HG03039 (cell line): Measurements from ENCODE around the gene SDHB.

Experiments used
- ATAC-seq: cut with Tn5 transposase; IDR thresholded peaks from one replicate; pipeline ENCODE4 v1.9.1; 2021; ENCODE audit warnings: mild to moderate bottlenecking, moderate library complexity; ENCODE audit not compliant: unreplicated experiment

Gene SDHB

DNA sequence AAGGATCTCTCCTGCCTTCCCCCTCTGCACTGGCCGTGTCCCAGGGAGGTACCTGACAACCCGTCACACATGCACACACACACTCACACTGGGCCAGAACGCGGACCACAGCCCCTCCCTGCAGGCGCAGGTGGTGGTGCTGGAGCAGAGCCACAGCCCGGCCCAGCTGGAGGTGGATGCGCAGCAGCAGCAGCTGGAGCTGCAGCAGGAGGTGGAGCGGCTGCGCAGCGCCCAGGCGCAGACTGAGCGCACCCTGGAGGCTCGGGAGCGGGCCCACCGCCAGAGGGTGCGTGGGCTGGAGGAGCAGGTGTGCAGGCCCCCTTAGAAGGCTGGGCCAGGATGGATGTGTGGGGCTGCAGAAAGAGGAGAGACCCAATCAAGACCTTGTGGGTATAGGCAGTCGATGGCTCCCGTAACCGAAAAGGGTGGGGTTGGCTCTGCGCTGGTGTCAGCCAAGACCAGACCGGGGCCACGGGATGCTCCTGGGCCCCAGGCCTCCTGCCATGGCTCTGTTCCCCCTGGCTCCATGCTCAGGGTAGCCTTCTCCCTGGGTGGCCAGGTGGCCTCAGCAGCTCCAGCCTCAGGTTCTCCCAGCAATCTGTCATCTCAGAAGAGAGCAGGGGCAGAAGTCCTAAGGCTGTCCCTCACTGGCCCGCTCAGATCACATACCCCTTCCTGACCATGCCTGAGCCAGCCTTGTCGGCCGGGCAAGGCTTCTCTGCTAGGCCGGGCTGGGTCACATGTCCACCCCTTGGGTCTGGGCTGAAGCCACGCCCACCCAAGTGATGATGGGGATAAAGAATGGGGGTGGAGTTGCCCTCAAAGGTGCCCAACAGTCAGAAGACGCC lies 82.3 kb downstream of the SDHB start:
- ATAC-seq, result no peak

DNA sequence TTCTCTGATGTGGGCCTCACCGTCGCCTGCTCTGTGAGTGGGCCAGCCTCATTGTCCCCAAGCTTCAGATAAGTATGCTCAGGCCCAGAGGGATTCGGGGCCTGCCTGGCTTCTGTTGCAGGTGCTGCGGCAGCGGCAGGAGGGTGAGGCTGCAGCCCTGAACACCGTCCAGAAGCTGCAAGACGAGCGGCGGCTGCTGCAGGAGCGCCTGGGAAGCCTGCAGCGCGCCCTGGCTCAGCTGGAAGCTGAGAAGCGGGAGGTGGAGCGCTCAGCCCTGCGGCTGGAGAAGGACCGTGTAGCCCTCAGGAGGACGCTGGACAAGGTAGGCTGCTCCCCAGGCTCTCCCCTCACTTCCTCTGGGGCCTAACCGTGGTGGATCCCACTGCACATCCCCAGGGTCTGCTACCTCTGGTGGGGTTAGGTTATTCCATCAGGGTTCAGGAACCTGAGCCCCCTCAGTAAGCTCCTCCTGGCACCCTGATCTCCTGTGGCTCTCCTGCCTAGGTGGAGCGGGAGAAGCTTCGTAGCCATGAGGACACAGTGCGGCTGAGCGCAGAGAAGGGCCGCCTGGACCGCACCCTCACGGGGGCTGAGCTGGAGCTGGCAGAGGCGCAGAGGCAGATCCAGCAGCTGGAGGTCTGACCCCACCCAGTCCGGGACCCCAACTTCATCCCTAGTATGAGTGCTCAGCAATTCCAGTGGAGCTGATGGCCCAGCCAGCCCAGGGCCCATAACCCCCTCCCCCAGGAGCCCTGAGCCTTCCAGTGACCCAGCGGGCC lies 83.5 kb downstream of the SDHB start:
- ATAC-seq, result no peak

DNA sequence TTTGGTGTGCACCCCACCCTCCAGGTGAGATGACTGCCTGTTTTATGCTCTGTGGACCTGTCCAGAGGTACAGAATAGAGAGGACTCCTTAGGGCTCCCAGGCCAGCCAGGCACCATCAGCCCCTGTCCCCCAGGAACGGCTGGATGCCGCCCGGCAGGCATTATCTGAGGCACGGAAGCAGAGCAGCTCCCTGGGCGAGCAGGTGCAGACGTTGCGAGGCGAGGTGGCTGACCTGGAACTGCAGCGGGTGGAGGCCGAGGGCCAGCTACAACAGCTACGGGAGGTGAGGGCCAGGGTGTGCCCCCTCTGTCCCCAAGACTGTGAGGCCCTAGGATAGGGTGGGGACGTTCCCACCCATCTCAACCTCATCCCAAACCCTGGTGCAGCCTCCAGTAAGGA lies 84.2 kb downstream of the SDHB start:
- no peak for ATAC-seq

DNA sequence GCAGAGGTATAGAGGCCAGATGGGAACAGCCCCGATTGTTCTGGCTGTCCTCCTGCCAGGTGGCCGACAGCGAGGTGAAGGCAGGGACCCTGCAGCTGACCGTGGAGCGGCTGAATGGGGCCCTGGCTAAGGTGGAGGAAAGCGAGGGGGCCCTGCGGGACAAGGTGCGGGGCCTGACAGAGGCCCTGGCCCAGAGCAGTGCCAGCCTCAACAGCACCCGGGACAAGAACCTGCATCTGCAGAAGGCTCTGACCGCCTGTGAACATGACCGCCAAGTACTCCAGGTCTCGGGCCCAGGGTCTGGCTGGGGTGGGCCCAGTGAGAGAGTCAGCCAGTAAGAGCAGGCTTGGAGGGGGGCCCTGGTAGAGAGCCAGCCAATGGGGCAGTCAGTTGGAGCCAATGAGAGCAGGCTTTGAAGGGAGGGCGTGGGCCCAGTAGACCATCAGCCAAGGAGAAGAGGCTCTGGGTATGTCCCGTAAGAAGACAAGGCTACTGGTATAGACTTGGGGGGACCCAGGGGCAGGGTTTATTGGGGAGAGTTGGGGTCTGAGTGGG lies 84.7 kb downstream of the SDHB start:
- no peak for ATAC-seq
